T-cell (primary cell): ENCODE data around the gene TBC1D2. TPM values are rescaled to one million over a fixed set of nuclear protein-coding genes. Genes with fewer than 3 reads are reported as not detected.

Source experiments
- ATAC-seq, 4 experiments: fragments of 200-7000 bp in 3 of 4; fragments of 150-1000 bp in 1 of 4; cut with Tn5 transposase; replicated peaks in 1 of 4; 1 replicate in 3 of 4; 2 replicates in 1 of 4; pipeline ENCODE4 v1.10.0; 2021; ENCODE audit warnings: moderate library complexity in 3 of 4, mild to moderate bottlenecking in 2 of 4, moderate number of reproducible peaks in 1 of 4
- CTCF ChIA-PET, 2 donors: fragments of 300-600 bp; sonication (Branson Sonifier 250); formaldehyde crosslinking; loops; one replicate each; lab custom pipeline; 2022; ENCODE audit warnings: antibody characterized with exemption in 2 of 2; lab: Charles Lee
- POLR2A ChIA-PET, 2 donors: fragments of 300-600 bp; sonication (Branson Sonifier 250); formaldehyde crosslinking; loops; one replicate each; lab custom pipeline; 2022; ENCODE audit warnings: antibody characterized with exemption in 2 of 2; lab: Charles Lee
- DNase-seq, 35 experiments: peaks; one replicate each; pipeline versions ENCODE4 v3.0.0 to v3.0.0-alpha.2; 2013 to 2023
- H3K27ac ChIP-seq: one replicate; pipeline ENCODE4 v1.5.1; 2013; ENCODE audit warnings: low read length
- H3K27me3 ChIP-seq, 2 experiments: replicated peaks in 1 of 2; 1 replicate in 1 of 2; 2 replicates in 1 of 2; pipeline versions ENCODE4 v1.6.1 to v1.7.0; 2013; ENCODE audit warnings: low read length in 1 of 2, mixed read lengths in 1 of 2; ENCODE audit not compliant: control insufficient read depth in 2 of 2, insufficient read depth in 2 of 2; ENCODE audit errors: extremely low read depth in 1 of 2
- H3K36me3 ChIP-seq, 2 donors: 1 replicate in 1 of 2; 2 replicates in 1 of 2; pipeline versions ENCODE4 v1.6.1 to v1.7.0; 2013; ENCODE audit warnings: low read length in 1 of 2; ENCODE audit not compliant: control insufficient read depth in 2 of 2, insufficient read depth in 1 of 2; ENCODE audit errors: extremely low read depth in 1 of 2
- H3K4me1 ChIP-seq, 2 experiments: 1 replicate in 1 of 2; 2 replicates in 1 of 2; pipeline versions ENCODE4 v1.6.1 to v1.7.0; 2013; ENCODE audit warnings: low read length in 2 of 2, mixed read lengths in 1 of 2; ENCODE audit not compliant: insufficient read depth in 2 of 2, control insufficient read depth in 1 of 2; ENCODE audit errors: extremely low read depth in 1 of 2
- H3K4me3 ChIP-seq, 2 donors: 1 replicate in 1 of 2; 2 replicates in 1 of 2; pipeline versions ENCODE4 v1.5.1 to v1.7.0; 2013; ENCODE audit warnings: mild to moderate bottlenecking in 2 of 2, low read length in 1 of 2, moderate library complexity in 1 of 2; ENCODE audit not compliant: control insufficient read depth in 1 of 2; ENCODE audit errors: extremely low read depth in 1 of 2
- H3K9me3 ChIP-seq: 2 replicates; pipeline ENCODE4 v1.7.0; 2013
- H3K27ac Mint-ChIP-seq, 2 donors: one replicate each; pipeline ENCODE4 v1.8.0; 2020 to 2021; ENCODE audit warnings: mild to moderate bottlenecking in 2 of 2, mixed read lengths in 2 of 2
- H3K27me3 Mint-ChIP-seq, 2 donors: one replicate each; pipeline ENCODE4 v1.8.0; 2021 to 2022; ENCODE audit warnings: mixed read lengths in 2 of 2
- H3K36me3 Mint-ChIP-seq: one replicate; pipeline ENCODE4 v1.8.0; 2021; ENCODE audit warnings: mixed read lengths
- H3K4me1 Mint-ChIP-seq, 3 donors: one replicate each; pipeline ENCODE4 v1.8.0; 2020 to 2022; ENCODE audit warnings: mixed read lengths in 3 of 3, mild to moderate bottlenecking in 1 of 3
- H3K4me3 Mint-ChIP-seq, 3 donors: one replicate each; pipeline ENCODE4 v1.8.0; 2020 to 2022; ENCODE audit warnings: mild to moderate bottlenecking in 3 of 3, mixed read lengths in 3 of 3, moderate library complexity in 3 of 3
- H3K9me3 Mint-ChIP-seq, 3 donors: one replicate each; pipeline ENCODE4 v1.8.0; 2020 to 2022; ENCODE audit warnings: mixed read lengths in 3 of 3
- WGBS: methylation state at CpG from one replicate; pipeline ENCODE4 v1.1.5; 2013; ENCODE audit warnings: missing lambda C conversion rate; ENCODE audit not compliant: insufficient coverage; 5-methylcytosine and 5-hydroxymethylcytosine counted together
- total RNA-seq, 35 experiments: library from RNA in 6 of 35; stranded (reverse) in 6 of 35; fragments of 120-200 nt in 1 of 35; gene quantifications; one replicate each; pipeline versions ENCODE4 v1.2.1 to v1.2.4 and lab custom pipeline; 2013 to 2026

The TBC1D2 gene
- total RNA-seq, 5 donors from 2014 or later (not counting 1 experiment from before 2014, with no cell fraction given) = 4.5 to 10.7 (median 7.1) TPM

DNA sequence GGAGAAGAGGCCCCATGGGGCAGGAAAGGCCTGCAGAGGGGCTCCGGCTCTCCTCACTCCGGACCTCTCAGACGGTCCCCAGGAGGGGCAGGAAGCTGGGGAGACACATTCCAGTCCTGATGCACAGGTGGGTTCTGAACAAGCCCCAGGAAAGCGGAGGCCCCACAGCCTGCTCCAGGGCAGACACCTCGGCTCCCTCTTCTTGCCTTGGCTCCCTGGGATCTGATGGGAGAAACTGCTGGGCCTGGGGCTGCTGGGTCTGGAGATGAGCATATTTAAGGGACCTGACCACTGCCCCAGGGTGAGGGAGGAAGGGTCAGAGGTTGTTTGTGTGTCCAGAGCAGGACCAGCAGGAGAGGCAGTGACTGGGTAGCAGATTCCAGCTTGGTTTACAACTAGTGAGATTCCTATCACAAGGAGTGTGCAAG lies 64.3 kb downstream of the TBC1D2 start:
- H3K4me3 Mint-ChIP-seq = peak overlapping the region; percentile 75 to 86 (median 81)
- H3K36me3 Mint-ChIP-seq = peaks cover 4% of the 10 kb centered on the region
- ATAC-seq (no peak), DNase-seq (no peak)
- peak overlapping the region; percentile 39 to 61 for H3K27ac Mint-ChIP-seq
- H3K9me3 ChIP-seq = no peaks in the 10 kb centered on the region
- H3K27me3 Mint-ChIP-seq = no peaks in the 10 kb centered on the region
- no peaks in the 10 kb centered on the region for H3K36me3 ChIP-seq
- H3K9me3 Mint-ChIP-seq = no peaks in the 10 kb centered on the region
- 88% methylated on average over 5 of the region's 5 CpGs for WGBS
- H3K27ac ChIP-seq = no peak overlapping the region
- H3K4me1 ChIP-seq = peaks cover 3 to 33% of the 10 kb centered on the region in 2 experiments
- H3K4me1 Mint-ChIP-seq = peaks cover 48 to 52% (median 48%) of the 10 kb centered on the region in 3 donors
- peak overlapping the region; percentile 71 to 85 for H3K4me3 ChIP-seq
- ChIA-PET POLR2A (no interaction called here), CTCF (interaction anchor here in 1 of 2 donors (1.0 kb wide), 1 partner anchor 64 kb away, joined by 3 read pairs; the partner anchor contains the start of gene TBC1D2)
- peaks cover 0 to 2% of the 10 kb centered on the region in 2 experiments for H3K27me3 ChIP-seq

DNA sequence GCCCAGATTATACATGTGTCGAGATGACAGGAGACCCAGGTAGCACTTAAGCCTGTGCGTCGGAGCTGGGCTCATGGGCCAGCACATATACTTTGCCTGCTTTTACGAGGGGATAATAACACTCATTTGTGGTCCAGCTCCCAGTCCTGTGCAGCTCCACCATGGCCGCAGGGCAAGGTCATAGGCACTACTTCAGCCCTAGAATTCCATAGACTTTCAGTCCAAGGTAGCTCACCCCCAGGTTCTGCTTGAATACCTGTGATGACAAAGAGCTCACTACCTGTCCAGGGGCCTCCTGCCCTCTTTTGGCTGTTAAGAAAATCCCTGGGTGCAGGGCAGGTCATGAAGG lies 64.7 kb downstream of the TBC1D2 start:
- peak overlapping the region in 1 of 2 donors; percentile 61 for H3K27ac Mint-ChIP-seq
- ChIA-PET CTCF (interaction anchor here in 1 of 2 donors (0.6 to 1.0 kb wide), 2 partner anchors 65 to 389 kb away, joined by 3 read pairs; partner anchors contain the start of gene TBC1D2), POLR2A (no interaction called here)
- ATAC-seq (no peak), DNase-seq (no peak)
- H3K9me3 Mint-ChIP-seq = no peaks in the 10 kb centered on the region
- WGBS = 98% methylated on average over 5 of the region's 5 CpGs
- peaks cover 4% of the 10 kb centered on the region for H3K36me3 Mint-ChIP-seq
- H3K4me1 ChIP-seq = peaks cover 3 to 36% of the 10 kb centered on the region in 2 experiments
- H3K4me3 Mint-ChIP-seq = peak overlapping the region; percentile 75 to 86 (median 81)
- no peak overlapping the region for H3K4me3 ChIP-seq
- H3K9me3 ChIP-seq = no peaks in the 10 kb centered on the region
- peaks cover 48 to 54% (median 53%) of the 10 kb centered on the region in 3 donors for H3K4me1 Mint-ChIP-seq
- H3K27ac ChIP-seq = no peak overlapping the region
- H3K27me3 ChIP-seq = peaks cover 0 to 2% of the 10 kb centered on the region in 2 experiments
- H3K27me3 Mint-ChIP-seq = no peaks in the 10 kb centered on the region
- no peaks in the 10 kb centered on the region for H3K36me3 ChIP-seq

DNA sequence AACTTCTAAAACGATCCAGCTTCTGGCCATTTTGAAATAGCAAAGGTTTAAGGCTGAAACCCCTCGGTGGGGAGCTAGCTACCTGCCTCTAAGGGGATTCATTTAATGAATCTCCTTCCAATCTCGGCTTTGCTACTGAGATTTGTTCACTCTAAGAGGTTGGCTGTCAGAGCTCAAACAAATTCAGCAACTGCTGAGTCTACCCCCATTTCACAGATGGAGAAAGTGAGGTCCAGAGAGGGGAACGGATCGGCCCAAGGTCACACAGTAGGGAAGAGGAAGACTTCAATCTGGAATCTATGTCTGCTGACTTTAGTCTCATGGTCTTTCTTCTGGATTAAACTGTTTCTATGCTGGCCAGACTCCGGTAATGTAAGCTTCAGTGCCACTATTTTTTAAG lies 66.0 kb downstream of the TBC1D2 start:
- no peaks in the 10 kb centered on the region for H3K27me3 Mint-ChIP-seq
- H3K4me3 ChIP-seq = no peak overlapping the region
- ChIA-PET CTCF (interaction anchor here (0.8 to 1.1 kb wide), 4 partner anchors 21 to 132 kb away, joined by 3 to 7 read pairs (median 3); partner anchors contain the start of gene TRIM14 (in 1 of the 2)), POLR2A (no interaction called here)
- H3K4me3 Mint-ChIP-seq = no peak overlapping the region
- peaks cover 8% of the 10 kb centered on the region for H3K36me3 Mint-ChIP-seq
- peaks cover 3 to 43% of the 10 kb centered on the region in 2 experiments for H3K4me1 ChIP-seq
- WGBS = 20% methylated on average over 1 of the region's 6 CpGs
- H3K4me1 Mint-ChIP-seq = peaks cover 56 to 65% (median 63%) of the 10 kb centered on the region in 3 donors
- no peak overlapping the region for H3K27ac ChIP-seq
- ATAC-seq (no peak), DNase-seq (no peak)
- H3K9me3 Mint-ChIP-seq = no peaks in the 10 kb centered on the region
- H3K9me3 ChIP-seq = no peaks in the 10 kb centered on the region
- no peaks in the 10 kb centered on the region for H3K36me3 ChIP-seq
- peak overlapping the region; percentile 60 to 70 for H3K27ac Mint-ChIP-seq
- H3K27me3 ChIP-seq = peaks cover 0 to 2% of the 10 kb centered on the region in 2 experiments

DNA sequence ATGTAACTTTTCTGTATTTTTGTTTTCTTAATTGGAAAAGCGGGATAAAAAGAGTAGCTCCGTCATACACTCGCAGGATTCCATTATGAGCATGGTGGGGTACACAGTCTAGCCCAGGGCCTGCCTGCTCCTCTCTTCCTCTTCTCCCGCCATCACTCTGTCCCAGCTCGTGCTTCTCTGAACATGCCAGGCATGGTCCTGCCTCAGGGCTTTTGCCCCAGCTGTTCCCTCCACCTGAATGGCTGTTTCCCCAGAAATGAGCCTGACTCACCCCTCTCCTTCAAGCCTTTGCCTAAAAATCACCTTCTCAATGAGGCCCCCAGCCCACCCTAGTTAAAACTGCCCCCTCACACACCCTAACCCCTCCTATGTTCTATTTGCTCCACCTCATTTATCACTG lies 67.5 kb downstream of the TBC1D2 start:
- peaks cover 51 to 67% (median 61%) of the 10 kb centered on the region in 3 donors for H3K4me1 Mint-ChIP-seq
- H3K9me3 Mint-ChIP-seq = no peaks in the 10 kb centered on the region
- no peak overlapping the region for H3K4me3 ChIP-seq
- 98% methylated on average over 5 of the region's 5 CpGs for WGBS
- CTCF ChIA-PET = interaction anchor here in 1 of 2 donors (0.9 kb wide), 1 partner anchor 70 kb away, joined by 5 read pairs; no protein-coding TSS in a partner anchor
- peak overlapping the region; percentile 15 to 16 for H3K27ac Mint-ChIP-seq
- no peaks in the 10 kb centered on the region for H3K27me3 Mint-ChIP-seq
- peaks cover 10% of the 10 kb centered on the region for H3K36me3 Mint-ChIP-seq
- H3K27me3 ChIP-seq = peaks cover 0 to 2% of the 10 kb centered on the region in 2 experiments
- no peak for ATAC-seq
- no peaks in the 10 kb centered on the region for H3K36me3 ChIP-seq
- H3K9me3 ChIP-seq = no peaks in the 10 kb centered on the region
- no peak overlapping the region for H3K27ac ChIP-seq
- peaks cover 3 to 35% of the 10 kb centered on the region in 2 experiments for H3K4me1 ChIP-seq
- DNase-seq = no peak
- POLR2A ChIA-PET = interaction anchor here in 1 of 2 donors (0.6 kb wide), 1 partner anchor 205 kb away, joined by 6 read pairs; no protein-coding TSS in a partner anchor
- no peak overlapping the region for H3K4me3 Mint-ChIP-seq

DNA sequence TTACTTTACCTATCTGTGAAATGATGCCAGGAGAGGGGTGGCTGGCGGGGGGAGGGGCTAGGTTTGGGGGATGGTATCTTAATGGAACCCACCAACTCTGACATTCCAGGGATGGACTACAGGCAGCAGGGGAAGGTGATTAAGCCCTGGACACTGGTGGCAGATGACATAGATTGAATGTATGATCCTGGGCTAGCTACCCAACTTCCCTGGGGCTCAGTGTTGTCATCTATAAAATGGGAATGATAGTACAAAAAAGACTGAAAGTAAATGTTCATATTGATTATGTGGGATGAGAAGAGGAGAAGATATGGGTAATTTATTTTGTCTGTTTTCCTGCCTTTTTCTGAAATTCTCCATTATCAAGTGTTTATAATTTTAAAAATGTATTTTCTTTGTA lies 69.2 kb downstream of the TBC1D2 start:
- H3K4me1 ChIP-seq = peaks cover 0 to 27% of the 10 kb centered on the region in 2 experiments
- Mint-ChIP-seq H3K36me3 (peaks cover 18% of the 10 kb centered on the region), H3K4me1 (peaks cover 58 to 79% (median 67%) of the 10 kb centered on the region in 3 donors), H3K27me3 (no peaks in the 10 kb centered on the region), H3K4me3 (no peak overlapping the region), H3K9me3 (no peaks in the 10 kb centered on the region), H3K27ac (no peak overlapping the region)
- H3K4me3 ChIP-seq = no peak overlapping the region
- CTCF ChIA-PET = interaction anchor here in 1 of 2 donors (1.0 kb wide), 1 partner anchor 10 kb away, joined by 4 read pairs; no protein-coding TSS in a partner anchor
- no peaks in the 10 kb centered on the region for H3K9me3 ChIP-seq
- POLR2A ChIA-PET = interaction anchor here in 1 of 2 donors (0.7 kb wide), 1 partner anchor 257 kb away, joined by 3 read pairs; no protein-coding TSS in a partner anchor
- whole genome bisulfite sequencing = no CpG with 5 or more reads among the region's 1 CpG
- no peak for DNase-seq
- H3K27me3 ChIP-seq = no peaks in the 10 kb centered on the region
- no peak for ATAC-seq
- no peak overlapping the region for H3K27ac ChIP-seq
- no peaks in the 10 kb centered on the region for H3K36me3 ChIP-seq

DNA sequence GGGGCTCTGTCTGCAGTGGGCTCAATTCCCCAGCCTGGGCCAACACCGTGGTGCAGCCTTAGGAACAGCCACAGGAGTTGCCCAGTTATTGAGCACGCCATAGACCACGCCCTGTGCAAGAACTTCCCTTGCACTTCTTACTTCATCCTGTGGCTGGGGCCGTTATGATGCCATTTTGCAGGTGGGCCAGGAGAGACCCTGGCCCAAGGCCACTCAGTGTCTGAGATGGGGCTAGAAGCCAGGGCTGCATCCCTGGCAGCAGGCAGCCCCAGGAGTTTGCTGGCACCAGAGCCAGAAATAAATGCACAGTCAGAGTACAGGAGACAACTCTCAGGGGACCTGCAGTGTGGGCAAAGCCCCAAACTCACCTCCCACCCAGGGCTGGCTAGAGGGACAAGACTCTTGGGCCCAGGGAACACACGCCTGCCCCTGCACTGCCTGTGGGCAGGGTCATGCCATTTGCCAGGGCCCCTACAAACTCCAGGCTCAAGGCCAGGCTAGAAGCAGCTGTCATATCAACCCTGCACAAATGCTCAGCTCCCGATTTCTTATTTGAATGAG lies 69.8 kb downstream of the TBC1D2 start:
- H3K27me3 ChIP-seq = no peaks in the 10 kb centered on the region
- H3K9me3 ChIP-seq = no peaks in the 10 kb centered on the region
- H3K27ac ChIP-seq = no peak overlapping the region
- peak overlapping the region in 1 of 2 donors; percentile 68 for H3K27ac Mint-ChIP-seq
- no peaks in the 10 kb centered on the region for H3K9me3 Mint-ChIP-seq
- H3K4me1 Mint-ChIP-seq = peaks cover 58 to 79% (median 66%) of the 10 kb centered on the region in 3 donors
- no peaks in the 10 kb centered on the region for H3K27me3 Mint-ChIP-seq
- 76% methylated on average over 3 of the region's 6 CpGs for WGBS
- H3K4me3 Mint-ChIP-seq = no peak overlapping the region
- ATAC-seq = no peak
- ChIA-PET CTCF (interaction anchor here in 1 of 2 donors (1.0 kb wide), 1 partner anchor 11 kb away, joined by 4 read pairs; no protein-coding TSS in a partner anchor), POLR2A (interaction anchor here in 1 of 2 donors (0.7 kb wide), 1 partner anchor 256 kb away, joined by 3 read pairs; no protein-coding TSS in a partner anchor)
- no peak for DNase-seq
- H3K36me3 Mint-ChIP-seq = peaks cover 19% of the 10 kb centered on the region
- no peaks in the 10 kb centered on the region for H3K36me3 ChIP-seq
- H3K4me3 ChIP-seq = no peak overlapping the region
- peaks cover 0 to 22% of the 10 kb centered on the region in 2 experiments for H3K4me1 ChIP-seq
